HG02981 (cell line): ENCODE measurements around the gene PGC.
"Not testable (repeated sequence)": the region's sequence is repeated elsewhere in the genome, so short reads cannot be mapped to it uniquely, and the experiment has no call there.

Experiments
- ATAC-seq: cut with Tn5 transposase; IDR thresholded peaks from one replicate; pipeline ENCODE4 v1.9.1; 2021; ENCODE audit warnings: mild to moderate bottlenecking, moderate library complexity; ENCODE audit not compliant: unreplicated experiment

Gene PGC

GRCh38 chr6:41777551-41778285 is 30.5 kb upstream of the PGC start:
- ATAC-seq: no peak

GRCh38 chr6:41775293-41775882 is 28.2 kb upstream of the PGC start:
- no peak for ATAC-seq

DNA sequence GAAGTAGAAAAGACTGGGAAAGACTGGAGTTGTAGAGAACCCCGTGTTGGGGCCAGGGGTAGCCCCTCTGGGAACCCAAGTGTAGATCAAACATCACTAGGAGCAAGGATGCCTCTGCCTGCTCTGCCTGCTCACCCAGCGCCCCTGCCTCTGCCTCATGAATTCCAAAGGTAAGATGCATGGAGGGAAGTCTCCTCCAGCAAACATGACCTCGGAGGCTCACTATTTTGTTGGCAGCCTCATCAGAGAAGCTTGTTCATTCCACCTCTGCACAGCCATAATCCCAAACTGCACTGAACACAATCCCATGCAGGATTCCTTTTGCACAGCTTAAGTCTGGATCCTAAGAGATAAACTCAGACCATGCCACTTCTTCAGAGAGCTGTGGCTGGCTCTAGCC is 27.6 kb upstream of the PGC start:
- ATAC-seq: no peak

DNA sequence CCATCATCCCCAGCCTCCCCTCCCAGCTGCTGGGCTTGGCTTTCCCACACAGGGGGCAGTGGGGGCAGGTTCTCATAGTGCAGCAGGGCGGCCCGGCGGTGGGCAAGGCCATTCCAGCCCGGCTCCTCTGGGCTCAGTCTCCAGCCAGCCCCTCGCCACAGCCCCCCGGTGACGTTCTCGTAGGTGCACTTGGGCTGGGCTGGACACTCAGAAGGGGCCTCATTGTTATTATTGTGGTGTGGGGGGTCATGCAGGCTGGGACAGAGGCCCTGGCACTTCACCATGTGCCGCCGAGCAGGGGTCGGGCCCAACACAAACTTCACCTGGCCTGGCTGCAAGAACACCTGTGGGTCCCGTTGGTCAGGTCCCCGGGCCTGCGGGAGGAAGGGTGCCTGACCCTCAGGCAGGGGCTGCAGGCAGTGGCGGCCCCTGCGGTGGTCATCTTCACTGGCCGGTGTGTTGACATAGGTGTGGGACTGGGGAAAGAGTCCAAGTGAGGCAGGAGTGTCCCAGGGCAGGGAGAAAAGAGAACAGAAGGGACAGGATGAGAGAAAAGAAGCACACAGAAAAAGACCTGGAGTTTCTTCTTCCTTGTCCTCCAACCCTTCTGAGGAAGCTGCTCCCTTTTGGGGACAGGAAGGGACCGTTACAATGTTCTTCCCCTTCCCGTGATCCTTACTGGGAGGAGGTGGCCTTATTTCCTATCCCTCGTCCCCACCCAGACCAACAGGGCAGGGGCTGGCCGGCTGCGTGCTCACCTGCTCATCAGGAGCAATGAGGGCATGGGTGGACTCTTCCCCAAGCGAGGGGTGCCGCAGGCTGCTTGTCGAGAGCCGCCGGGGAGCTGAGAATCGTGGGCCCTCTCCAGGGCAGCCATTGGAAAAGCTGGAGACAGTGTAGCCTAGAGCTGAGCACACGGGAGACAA is 24.1 kb upstream of the PGC start:
- no peak for ATAC-seq

- no peak for ATAC-seq
These were observed 23.3 kb upstream of the PGC start for GRCh38 chr6:41770381-41771057.

GRCh38 chr6:41769376-41769775 is 22.2 kb upstream of the PGC start:
- no peak for ATAC-seq

GRCh38 chr6:41768545-41769308 is 21.5 kb upstream of the PGC start:
- no peak for ATAC-seq

DNA sequence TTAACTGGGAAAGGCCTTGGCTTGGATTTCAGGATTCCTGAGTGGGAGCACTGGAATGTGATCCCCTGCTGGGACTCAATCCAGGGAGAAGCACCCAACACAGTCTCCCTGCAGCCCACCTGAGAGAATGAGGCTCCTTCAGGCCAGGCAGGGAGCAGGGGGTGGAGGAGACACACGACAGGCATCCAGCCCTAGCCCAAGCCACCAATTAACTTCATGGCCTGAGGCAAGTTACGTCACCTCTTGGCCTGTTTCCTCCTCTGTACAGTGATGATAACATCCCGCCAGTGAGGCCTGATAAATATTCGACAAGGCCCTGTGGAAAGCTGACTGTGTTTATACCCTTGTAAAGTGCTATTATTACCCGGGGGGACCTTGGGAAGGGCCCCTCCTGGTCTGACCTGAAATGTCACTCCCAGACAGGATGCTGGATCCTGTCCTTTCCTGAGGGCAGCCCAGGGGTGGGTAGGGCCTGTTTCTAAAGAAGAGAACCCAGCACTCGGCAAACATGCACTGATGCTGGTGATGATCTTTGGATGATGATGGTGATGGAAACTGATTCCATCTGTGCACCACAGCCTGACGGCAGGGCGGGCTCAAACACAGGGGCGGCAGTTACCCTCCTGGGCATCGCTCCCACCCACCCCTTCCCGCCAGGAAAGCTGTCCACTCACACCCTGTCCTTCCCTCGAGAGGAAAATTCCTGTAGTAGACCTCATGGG is 20.1 kb upstream of the PGC start:
- no peak for ATAC-seq

- not testable (repeated sequence) for ATAC-seq
These were observed 19.0 kb upstream of the PGC start for GRCh38 chr6:41766043-41766664.

DNA sequence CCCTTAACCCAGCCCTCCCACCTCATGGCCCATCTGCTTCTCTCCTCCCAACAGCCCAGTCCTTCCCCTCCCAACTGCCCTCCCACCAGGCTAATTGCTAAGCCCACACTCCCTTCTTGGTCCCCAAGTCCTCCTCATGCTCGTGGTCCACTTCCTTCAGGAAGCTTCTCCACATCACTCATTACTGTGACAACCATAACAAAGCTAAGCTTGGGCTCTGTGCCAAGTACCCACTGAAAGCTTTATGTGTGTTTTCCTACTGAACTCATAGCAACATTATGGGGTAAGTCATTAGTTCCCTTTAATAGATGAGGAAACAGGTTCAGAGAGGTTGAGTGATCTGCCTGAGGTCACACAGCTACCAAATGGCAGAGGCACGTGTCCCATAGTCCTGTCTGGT is 16.3 kb upstream of the PGC start:
- no peak for ATAC-seq

DNA sequence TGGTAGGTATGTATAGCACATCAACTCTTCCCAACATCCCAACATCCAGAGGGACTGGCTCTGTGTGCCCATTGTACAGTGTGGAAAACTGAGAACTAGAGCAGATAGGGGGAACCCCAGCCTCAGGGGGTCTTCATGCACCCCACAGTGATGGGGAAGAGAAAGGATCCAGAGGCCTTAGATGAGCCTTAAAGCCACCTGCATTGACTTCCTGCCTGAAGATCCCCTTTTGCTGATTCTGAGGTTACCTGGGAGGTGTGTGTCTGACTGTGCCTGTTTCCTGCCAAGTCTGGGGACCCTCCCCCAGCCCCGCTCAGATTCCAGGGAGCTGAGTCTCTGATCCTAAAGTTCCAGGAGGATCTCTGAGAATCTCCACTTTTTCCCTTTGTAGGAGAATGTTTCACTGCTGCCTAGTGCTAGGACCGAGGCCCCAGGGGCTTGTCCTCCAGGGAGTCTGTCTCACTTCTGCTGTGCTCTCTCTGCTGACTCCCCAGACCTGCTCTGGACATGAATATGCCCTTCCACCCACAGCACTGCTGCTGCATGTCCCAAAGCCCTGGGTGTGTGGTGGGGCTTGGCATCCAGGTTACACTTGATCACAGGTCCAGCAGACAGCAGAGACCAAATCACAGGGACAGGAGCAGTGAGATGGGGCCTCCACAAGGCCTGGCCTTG is 12.8 kb upstream of the PGC start:
- no peak for ATAC-seq

GRCh38 chr6:41759106-41759904 is 12.1 kb upstream of the PGC start:
- no peak for ATAC-seq

GRCh38 chr6:41758641-41759035 is 11.4 kb upstream of the PGC start:
- no peak for ATAC-seq

GRCh38 chr6:41757931-41758640 is 10.9 kb upstream of the PGC start:
- no peak for ATAC-seq

GRCh38 chr6:41757271-41757670 is 10.1 kb upstream of the PGC start:
- no peak for ATAC-seq

DNA sequence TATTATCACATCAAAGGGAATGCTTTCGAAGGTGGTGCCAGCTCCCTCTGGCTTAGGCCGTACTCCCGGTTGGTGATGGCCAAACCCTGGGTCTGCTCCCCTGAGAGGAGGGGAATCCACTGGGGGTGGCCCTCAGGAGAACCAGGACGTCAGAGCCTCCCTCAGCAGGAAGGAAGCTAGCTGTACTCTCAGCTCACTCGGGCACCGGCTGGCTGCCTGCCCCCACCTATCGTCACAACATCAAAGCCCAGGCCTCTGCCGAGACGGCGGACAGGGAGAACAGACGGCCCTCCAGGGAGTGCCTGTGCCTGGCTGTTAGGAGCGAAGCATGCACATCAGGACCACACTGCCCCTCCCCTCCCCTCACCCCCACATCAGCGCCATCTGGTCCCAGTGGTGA is 9.2 kb upstream of the PGC start:
- no peak for ATAC-seq

- ATAC-seq: no peak
These were observed 8.7 kb upstream of the PGC start for GRCh38 chr6:41755895-41756294.
